HCT116 (cell line): ENCODE data around the gene TMC2. TPM values are rescaled to one million over a fixed set of nuclear protein-coding genes. Genes with fewer than 3 reads are reported as not detected.

Source experiments
- ATAC-seq: fragments of 200-7000 bp; cut with Tn5 transposase; 2 replicates; pipeline ENCODE4 v1.9.1; 2020; ENCODE audit warnings: mild to moderate bottlenecking, moderate library complexity
- BruUV-seq: library from RNA; stranded (reverse); fragments of 400-500 nt; replicated peaks from 2 replicates; lab custom pipeline; 2021; lab: Mats Ljungman, UMichigan
- CTCF ChIA-PET: fragments of 300-600 bp; sonication (Branson Sonifier 250); formaldehyde crosslinking; loops from one replicate; lab custom pipeline; 2021; ENCODE audit warnings: antibody characterized with exemption; lab: Charles Lee
- POLR2A ChIA-PET: fragments of 300-600, 350-600 bp; sonication (Branson Sonifier 250); formaldehyde crosslinking; loops from one replicate; lab custom pipeline; 2021; ENCODE audit warnings: antibody characterized with exemption; lab: Charles Lee
- RAD21 ChIA-PET, 2 experiments: fragments of 300-600 bp; sonication (Branson Sonifier 250); formaldehyde crosslinking; loops; one replicate each; lab custom pipeline; 2023; ENCODE audit warnings: low total read pairs in 2 of 2; ENCODE audit not compliant: uncharacterized antibody in 2 of 2, unreplicated experiment in 2 of 2, low non-redundant PET in 1 of 2; lab: Charles Lee
- DNase-seq: peaks from one replicate; pipeline ENCODE4 v3.0.0-alpha.2; 2010; ENCODE audit warnings: low read depth, low spot score
- H2AFZ ChIP-seq: fragments of 200-600 bp; shearing (Covaris generic), sonication (generic); 2 replicates; pipeline ENCODE4 v1.6.1; 2017; ENCODE audit warnings: low read depth, mixed run types, mixed read lengths, antibody characterized with exemption, low read length; ENCODE audit not compliant: poor library complexity, severe bottlenecking
- H3K27ac ChIP-seq: 2 replicates; pipeline ENCODE4 v1.5.1; 2012; ENCODE audit warnings: low read depth, low read length
- H3K27me3 ChIP-seq: fragments of 200-600 bp; sonication (generic); 2 replicates; pipeline ENCODE4 v1.6.1; 2016; ENCODE audit warnings: mixed run types, low read length, mixed read lengths; ENCODE audit not compliant: insufficient read depth
- H3K36me3 ChIP-seq, 2 experiments: fragments of 200-500 bp in 1 of 2; fragments of 200-600 bp in 1 of 2; sonication (Bioruptor generic) in 1 of 2; sonication (generic) in 1 of 2; 2 replicates each; pipeline versions ENCODE4 v1.5.1 to v1.6.1; 2014 to 2016; ENCODE audit warnings: low read length in 2 of 2, inconsistent platforms in 1 of 2, mixed read lengths in 1 of 2, mixed run types in 1 of 2; ENCODE audit not compliant: insufficient read depth in 2 of 2, control insufficient read depth in 1 of 2
- H3K4me1 ChIP-seq, 2 experiments: fragments of 200-600 bp in 1 of 2; sonication (generic) in 1 of 2; 2 replicates each; pipeline versions ENCODE4 v1.5.1 to v1.6.1; 2012 to 2017; ENCODE audit warnings: low read length in 2 of 2, inconsistent platforms in 1 of 2, mild to moderate bottlenecking in 1 of 2, mixed read lengths in 1 of 2, mixed run types in 1 of 2, moderate library complexity in 1 of 2; ENCODE audit not compliant: insufficient read depth in 2 of 2, control insufficient read depth in 1 of 2
- H3K4me2 ChIP-seq: fragments of 200-600 bp; sonication (generic); 2 replicates; pipeline ENCODE4 v1.6.1; 2017; ENCODE audit warnings: mixed run types, low read length, mixed read lengths
- H3K4me3 ChIP-seq, 2 experiments: fragments of 200-600 bp in 1 of 2; sonication (generic) in 1 of 2; replicated peaks in 1 of 2; 2 replicates each; pipeline ENCODE4 v1.5.1; 2011 to 2016; ENCODE audit warnings: low read length in 2 of 2, control low read depth in 1 of 2, low read depth in 1 of 2, mild to moderate bottlenecking in 1 of 2, mixed read lengths in 1 of 2, mixed run types in 1 of 2
- H3K79me2 ChIP-seq: fragments of 200-600 bp; sonication (generic); 2 replicates; pipeline ENCODE4 v1.6.1; 2017; ENCODE audit warnings: mild to moderate bottlenecking, mixed run types, low read length, moderate library complexity, mixed read lengths; ENCODE audit not compliant: insufficient read depth
- H3K9ac ChIP-seq: fragments of 200-600 bp; sonication (generic); 2 replicates; pipeline ENCODE4 v1.6.1; 2016; ENCODE audit warnings: low read length, mixed read lengths
- H3K9me2 ChIP-seq: fragments of 200-600 bp; sonication (generic), shearing (Covaris generic); 2 replicates; pipeline ENCODE4 v1.6.1; 2017; ENCODE audit warnings: mixed run types, mild to moderate bottlenecking, moderate library complexity; ENCODE audit not compliant: insufficient read depth
- H3K9me3 ChIP-seq, 2 experiments: fragments of 200-500 bp in 1 of 2; fragments of 200-600 bp in 1 of 2; sonication (Bioruptor generic) in 1 of 2; sonication (generic) in 1 of 2; 2 replicates each; pipeline ENCODE4 v1.6.1; 2014 to 2017; ENCODE audit warnings: low read length in 2 of 2, mixed read lengths in 2 of 2, inconsistent platforms in 1 of 2, low read depth in 1 of 2, mild to moderate bottlenecking in 1 of 2, mixed run types in 1 of 2, moderate library complexity in 1 of 2; ENCODE audit not compliant: control insufficient read depth in 1 of 2, insufficient read depth in 1 of 2
- H4K20me1 ChIP-seq: fragments of 200-600 bp; sonication (generic), shearing (Covaris generic); 2 replicates; pipeline ENCODE4 v1.6.1; 2017; ENCODE audit warnings: mixed run types, mild to moderate bottlenecking, moderate library complexity; ENCODE audit not compliant: insufficient read depth
- CEBPB ChIP-seq: IDR thresholded peaks from 2 replicates; pipeline ENCODE4 v1.6.1; 2012; ENCODE audit warnings: low read depth
- EGR1 ChIP-seq: IDR thresholded peaks from 2 replicates; pipeline ENCODE4 v1.6.1; 2012; ENCODE audit warnings: low read depth
- ELF1 ChIP-seq: IDR thresholded peaks from 2 replicates; pipeline ENCODE4 v1.6.1; 2012; ENCODE audit warnings: low read depth, borderline replicate concordance
- EZH2 ChIP-seq: fragments of 200-600 bp; sonication (generic); IDR thresholded peaks from 2 replicates; pipeline ENCODE4 v1.6.1; 2017; ENCODE audit warnings: antibody characterized with exemption, mixed run types
- EZH2phosphoT487 ChIP-seq: fragments of 200-600 bp; IDR thresholded peaks from 2 replicates; pipeline ENCODE4 v1.6.1; 2018; ENCODE audit warnings: antibody characterized with exemption, borderline replicate concordance
- MAX ChIP-seq: IDR thresholded peaks from 2 replicates; pipeline ENCODE4 v1.6.1; 2012
- POLR2AphosphoS5 ChIP-seq: IDR thresholded peaks from 2 replicates; pipeline ENCODE4 v1.6.1; 2011; ENCODE audit warnings: mild to moderate bottlenecking, low read depth, low read length, moderate library complexity
- RAD21 ChIP-seq: IDR thresholded peaks from 2 replicates; pipeline ENCODE4 v1.6.1; 2012; ENCODE audit warnings: low read depth, mild to moderate bottlenecking
- REST ChIP-seq: IDR thresholded peaks from 2 replicates; pipeline ENCODE4 v1.6.1; 2012; ENCODE audit warnings: low read depth
- SRF ChIP-seq: IDR thresholded peaks from 2 replicates; pipeline ENCODE4 v1.6.1; 2012; ENCODE audit warnings: low read depth
- ZNF274 ChIP-seq: fragments of 200-500 bp; sonication (Bioruptor generic); IDR thresholded peaks from 2 replicates; pipeline ENCODE4 v1.6.1; 2014; ENCODE audit warnings: mild to moderate bottlenecking, low read depth, low read length, inconsistent platforms
- intact Hi-C: fragments of 100-400 bp; cut with micrococcal nuclease; formaldehyde crosslinking; loops from 2 replicates; pipeline ENCODE4 v1.10.0; 2022
- total RNA-seq: library from RNA; stranded (reverse); gene quantifications from one replicate; pipeline ENCODE4 v1.2.1, GENCODE V29; 2021; ENCODE audit not compliant: unreplicated experiment
- TF ChIP-seq, protein P1 (sequence below): IDR thresholded peaks from 2 replicates; pipeline ENCODE4 v1.6.1; 2011; ENCODE audit warnings: mild to moderate bottlenecking, low read length, moderate library complexity; ENCODE audit not compliant: insufficient replicate concordance; ENCODE audit errors: extremely low read depth
- TF ChIP-seq, protein P2 (sequence below), 3 experiments: fragments of 200-600 bp in 1 of 3; sonication (generic) in 1 of 3; IDR thresholded peaks in 2 of 3; conservative IDR thresholded peaks in 1 of 3; 2 replicates each; pipeline ENCODE4 v1.5.1; 2012 to 2017; ENCODE audit warnings: low read depth in 2 of 3, low read length in 2 of 3, antibody characterized with exemption in 1 of 3, borderline replicate concordance in 1 of 3, control low read depth in 1 of 3, mild to moderate bottlenecking in 1 of 3, mixed read lengths in 1 of 3, mixed run types in 1 of 3, moderate library complexity in 1 of 3; ENCODE audit not compliant: insufficient read depth in 1 of 3

TMC2 gene
- total RNA-seq, 1 experiment from 2014 or later: not detected

DNA sequence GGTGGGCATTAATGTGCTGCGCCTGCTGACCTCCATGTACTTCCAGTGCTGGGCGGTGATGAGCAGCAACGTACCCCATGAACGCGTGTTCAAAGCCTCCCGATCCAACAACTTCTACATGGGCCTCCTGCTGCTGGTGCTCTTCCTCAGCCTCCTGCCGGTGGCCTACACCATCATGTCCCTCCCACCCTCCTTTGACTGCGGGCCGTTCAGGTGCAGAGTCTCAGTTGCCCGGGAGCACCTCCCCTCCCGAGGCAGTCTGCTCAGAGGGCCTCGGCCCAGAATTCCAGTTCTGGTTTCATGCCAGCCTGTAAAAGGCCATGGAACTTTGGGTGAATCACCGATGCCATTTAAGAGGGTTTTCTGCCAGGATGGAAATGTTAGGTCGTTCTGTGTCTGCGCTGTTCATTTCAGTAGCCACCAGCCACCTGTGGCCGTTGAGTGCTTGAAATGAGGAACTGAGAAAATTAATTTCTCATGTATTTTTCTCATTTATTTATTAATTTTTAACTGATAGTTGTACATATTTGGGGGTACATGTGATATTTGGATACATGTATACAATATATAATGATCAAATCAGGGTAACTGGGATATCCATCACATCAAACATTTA is 80.8 kb downstream of the TMC2 start:
- no peaks in the 10 kb centered on the region for H4K20me1 ChIP-seq
- no peak overlapping the region for H3K27ac ChIP-seq
- DNase-seq: no peak
- H3K9me3 ChIP-seq: no peaks in the 10 kb centered on the region
- ChIA-PET RAD21 (no interaction called here), CTCF (no interaction called here), POLR2A (no interaction called here)
- no peaks in the 10 kb centered on the region for H3K36me3 ChIP-seq
- peaks cover 9 to 17% of the 10 kb centered on the region in 2 experiments for H3K4me1 ChIP-seq
- no peaks in the 10 kb centered on the region for H3K27me3 ChIP-seq
- no peaks in the 10 kb centered on the region for H3K9me2 ChIP-seq
- no peaks in the 10 kb centered on the region for H3K79me2 ChIP-seq
- no peak overlapping the region for H2AFZ ChIP-seq
- no peak for TF ChIP-seq ELF1
- TF ChIP-seq, protein P1, sequence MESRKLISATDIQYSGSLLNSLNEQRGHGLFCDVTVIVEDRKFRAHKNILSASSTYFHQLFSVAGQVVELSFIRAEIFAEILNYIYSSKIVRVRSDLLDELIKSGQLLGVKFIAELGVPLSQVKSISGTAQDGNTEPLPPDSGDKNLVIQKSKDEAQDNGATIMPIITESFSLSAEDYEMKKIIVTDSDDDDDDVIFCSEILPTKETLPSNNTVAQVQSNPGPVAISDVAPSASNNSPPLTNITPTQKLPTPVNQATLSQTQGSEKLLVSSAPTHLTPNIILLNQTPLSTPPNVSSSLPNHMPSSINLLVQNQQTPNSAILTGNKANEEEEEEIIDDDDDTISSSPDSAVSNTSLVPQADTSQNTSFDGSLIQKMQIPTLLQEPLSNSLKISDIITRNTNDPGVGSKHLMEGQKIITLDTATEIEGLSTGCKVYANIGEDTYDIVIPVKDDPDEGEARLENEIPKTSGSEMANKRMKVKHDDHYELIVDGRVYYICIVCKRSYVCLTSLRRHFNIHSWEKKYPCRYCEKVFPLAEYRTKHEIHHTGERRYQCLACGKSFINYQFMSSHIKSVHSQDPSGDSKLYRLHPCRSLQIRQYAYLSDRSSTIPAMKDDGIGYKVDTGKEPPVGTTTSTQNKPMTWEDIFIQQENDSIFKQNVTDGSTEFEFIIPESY: no peak
- TF ChIP-seq MAX: no peak
- TF ChIP-seq EZH2phosphoT487: no peak
- no peak for TF ChIP-seq POLR2AphosphoS5
- TF ChIP-seq ZNF274: no peak
- TF ChIP-seq, protein P2, sequence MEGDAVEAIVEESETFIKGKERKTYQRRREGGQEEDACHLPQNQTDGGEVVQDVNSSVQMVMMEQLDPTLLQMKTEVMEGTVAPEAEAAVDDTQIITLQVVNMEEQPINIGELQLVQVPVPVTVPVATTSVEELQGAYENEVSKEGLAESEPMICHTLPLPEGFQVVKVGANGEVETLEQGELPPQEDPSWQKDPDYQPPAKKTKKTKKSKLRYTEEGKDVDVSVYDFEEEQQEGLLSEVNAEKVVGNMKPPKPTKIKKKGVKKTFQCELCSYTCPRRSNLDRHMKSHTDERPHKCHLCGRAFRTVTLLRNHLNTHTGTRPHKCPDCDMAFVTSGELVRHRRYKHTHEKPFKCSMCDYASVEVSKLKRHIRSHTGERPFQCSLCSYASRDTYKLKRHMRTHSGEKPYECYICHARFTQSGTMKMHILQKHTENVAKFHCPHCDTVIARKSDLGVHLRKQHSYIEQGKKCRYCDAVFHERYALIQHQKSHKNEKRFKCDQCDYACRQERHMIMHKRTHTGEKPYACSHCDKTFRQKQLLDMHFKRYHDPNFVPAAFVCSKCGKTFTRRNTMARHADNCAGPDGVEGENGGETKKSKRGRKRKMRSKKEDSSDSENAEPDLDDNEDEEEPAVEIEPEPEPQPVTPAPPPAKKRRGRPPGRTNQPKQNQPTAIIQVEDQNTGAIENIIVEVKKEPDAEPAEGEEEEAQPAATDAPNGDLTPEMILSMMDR (IDR thresholded peaks at IDR 0.05 in 2 of 3, conservative IDR thresholded peaks at IDR 0.05 in 1 of 3; ENCODE audit: borderline replicate concordance in 1 of 3, insufficient read depth in 1 of 3, low read depth in 2 of 3, low read length in 2 of 3): no peak
- TF ChIP-seq EGR1: no peak
- no peak for TF ChIP-seq REST
- TF ChIP-seq EZH2: no peak
- no peak for TF ChIP-seq CEBPB
- TF ChIP-seq RAD21: no peak
- no peak for TF ChIP-seq SRF
- intact Hi-C loops: no loop called here
- no peak overlapping the region for H3K4me2 ChIP-seq
- BruUV-seq: no TSS peak
- no peak for ATAC-seq
- H3K4me3 ChIP-seq: no peak overlapping the region
- no peak overlapping the region for H3K9ac ChIP-seq
